ENCODE results near the gene CD300LD.

DNA sequence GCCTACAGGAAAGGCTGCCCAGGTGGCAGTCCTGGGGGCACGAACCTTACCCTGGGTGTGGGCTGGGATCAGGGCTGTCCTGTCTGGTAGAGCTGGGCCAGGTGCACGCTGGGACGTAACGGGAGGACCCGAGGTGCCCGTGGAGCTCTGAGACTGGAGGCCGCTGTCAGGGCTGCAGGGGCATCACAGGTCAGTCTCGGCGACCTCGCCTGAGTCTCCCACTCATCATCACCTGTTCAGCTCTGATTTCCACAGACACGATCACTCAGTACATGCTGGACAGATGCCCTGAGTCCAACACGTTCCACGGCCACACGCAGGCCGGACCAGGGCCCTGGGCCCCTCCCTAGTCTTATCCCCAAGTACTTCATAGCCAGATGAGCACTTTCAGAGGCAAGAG lies 41.5 kb downstream of the CD300LD start:
- TF ChIP-seq, protein P1, sequence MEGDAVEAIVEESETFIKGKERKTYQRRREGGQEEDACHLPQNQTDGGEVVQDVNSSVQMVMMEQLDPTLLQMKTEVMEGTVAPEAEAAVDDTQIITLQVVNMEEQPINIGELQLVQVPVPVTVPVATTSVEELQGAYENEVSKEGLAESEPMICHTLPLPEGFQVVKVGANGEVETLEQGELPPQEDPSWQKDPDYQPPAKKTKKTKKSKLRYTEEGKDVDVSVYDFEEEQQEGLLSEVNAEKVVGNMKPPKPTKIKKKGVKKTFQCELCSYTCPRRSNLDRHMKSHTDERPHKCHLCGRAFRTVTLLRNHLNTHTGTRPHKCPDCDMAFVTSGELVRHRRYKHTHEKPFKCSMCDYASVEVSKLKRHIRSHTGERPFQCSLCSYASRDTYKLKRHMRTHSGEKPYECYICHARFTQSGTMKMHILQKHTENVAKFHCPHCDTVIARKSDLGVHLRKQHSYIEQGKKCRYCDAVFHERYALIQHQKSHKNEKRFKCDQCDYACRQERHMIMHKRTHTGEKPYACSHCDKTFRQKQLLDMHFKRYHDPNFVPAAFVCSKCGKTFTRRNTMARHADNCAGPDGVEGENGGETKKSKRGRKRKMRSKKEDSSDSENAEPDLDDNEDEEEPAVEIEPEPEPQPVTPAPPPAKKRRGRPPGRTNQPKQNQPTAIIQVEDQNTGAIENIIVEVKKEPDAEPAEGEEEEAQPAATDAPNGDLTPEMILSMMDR (IDR thresholded peaks at IDR 0.05), result no peak
- TF ChIP-seq POLR2A (IDR thresholded peaks at IDR 0.05), result no peak

Data from Peyer's patch (tissue), 4 donors.